Measurements from ENCODE around the gene HOXA9. TPM values are rescaled to one million over a fixed set of nuclear protein-coding genes. Genes with fewer than 3 reads are reported as not detected.

Gene HOXA9
- total and polyA plus RNA-seq, 2 of the 8 experiments (the other 6 are each of a cell fraction or from before 2014, with no cell fraction given): not detected

DNA sequence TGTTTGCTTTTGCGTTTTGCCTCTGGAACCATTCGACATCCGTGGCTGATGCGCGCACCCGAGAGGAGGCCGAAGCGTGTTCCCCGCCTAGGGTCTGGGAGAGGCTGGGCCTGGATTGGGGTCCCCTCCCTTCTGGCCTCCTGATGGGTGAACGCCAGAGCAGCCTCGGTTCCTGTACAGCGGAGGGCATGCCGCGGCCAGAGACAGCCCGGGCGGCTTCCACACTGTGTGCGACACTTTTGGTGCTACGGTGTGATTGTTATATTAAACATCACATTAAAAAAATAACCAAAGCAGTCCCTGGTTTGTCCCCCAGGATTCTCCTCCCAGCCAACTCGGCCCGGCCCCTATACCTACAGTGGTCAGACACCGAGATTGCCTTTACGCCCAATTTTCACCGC, 5.2 kb downstream of the HOXA9 start (continued):
- TF ChIP-seq, protein P1, sequence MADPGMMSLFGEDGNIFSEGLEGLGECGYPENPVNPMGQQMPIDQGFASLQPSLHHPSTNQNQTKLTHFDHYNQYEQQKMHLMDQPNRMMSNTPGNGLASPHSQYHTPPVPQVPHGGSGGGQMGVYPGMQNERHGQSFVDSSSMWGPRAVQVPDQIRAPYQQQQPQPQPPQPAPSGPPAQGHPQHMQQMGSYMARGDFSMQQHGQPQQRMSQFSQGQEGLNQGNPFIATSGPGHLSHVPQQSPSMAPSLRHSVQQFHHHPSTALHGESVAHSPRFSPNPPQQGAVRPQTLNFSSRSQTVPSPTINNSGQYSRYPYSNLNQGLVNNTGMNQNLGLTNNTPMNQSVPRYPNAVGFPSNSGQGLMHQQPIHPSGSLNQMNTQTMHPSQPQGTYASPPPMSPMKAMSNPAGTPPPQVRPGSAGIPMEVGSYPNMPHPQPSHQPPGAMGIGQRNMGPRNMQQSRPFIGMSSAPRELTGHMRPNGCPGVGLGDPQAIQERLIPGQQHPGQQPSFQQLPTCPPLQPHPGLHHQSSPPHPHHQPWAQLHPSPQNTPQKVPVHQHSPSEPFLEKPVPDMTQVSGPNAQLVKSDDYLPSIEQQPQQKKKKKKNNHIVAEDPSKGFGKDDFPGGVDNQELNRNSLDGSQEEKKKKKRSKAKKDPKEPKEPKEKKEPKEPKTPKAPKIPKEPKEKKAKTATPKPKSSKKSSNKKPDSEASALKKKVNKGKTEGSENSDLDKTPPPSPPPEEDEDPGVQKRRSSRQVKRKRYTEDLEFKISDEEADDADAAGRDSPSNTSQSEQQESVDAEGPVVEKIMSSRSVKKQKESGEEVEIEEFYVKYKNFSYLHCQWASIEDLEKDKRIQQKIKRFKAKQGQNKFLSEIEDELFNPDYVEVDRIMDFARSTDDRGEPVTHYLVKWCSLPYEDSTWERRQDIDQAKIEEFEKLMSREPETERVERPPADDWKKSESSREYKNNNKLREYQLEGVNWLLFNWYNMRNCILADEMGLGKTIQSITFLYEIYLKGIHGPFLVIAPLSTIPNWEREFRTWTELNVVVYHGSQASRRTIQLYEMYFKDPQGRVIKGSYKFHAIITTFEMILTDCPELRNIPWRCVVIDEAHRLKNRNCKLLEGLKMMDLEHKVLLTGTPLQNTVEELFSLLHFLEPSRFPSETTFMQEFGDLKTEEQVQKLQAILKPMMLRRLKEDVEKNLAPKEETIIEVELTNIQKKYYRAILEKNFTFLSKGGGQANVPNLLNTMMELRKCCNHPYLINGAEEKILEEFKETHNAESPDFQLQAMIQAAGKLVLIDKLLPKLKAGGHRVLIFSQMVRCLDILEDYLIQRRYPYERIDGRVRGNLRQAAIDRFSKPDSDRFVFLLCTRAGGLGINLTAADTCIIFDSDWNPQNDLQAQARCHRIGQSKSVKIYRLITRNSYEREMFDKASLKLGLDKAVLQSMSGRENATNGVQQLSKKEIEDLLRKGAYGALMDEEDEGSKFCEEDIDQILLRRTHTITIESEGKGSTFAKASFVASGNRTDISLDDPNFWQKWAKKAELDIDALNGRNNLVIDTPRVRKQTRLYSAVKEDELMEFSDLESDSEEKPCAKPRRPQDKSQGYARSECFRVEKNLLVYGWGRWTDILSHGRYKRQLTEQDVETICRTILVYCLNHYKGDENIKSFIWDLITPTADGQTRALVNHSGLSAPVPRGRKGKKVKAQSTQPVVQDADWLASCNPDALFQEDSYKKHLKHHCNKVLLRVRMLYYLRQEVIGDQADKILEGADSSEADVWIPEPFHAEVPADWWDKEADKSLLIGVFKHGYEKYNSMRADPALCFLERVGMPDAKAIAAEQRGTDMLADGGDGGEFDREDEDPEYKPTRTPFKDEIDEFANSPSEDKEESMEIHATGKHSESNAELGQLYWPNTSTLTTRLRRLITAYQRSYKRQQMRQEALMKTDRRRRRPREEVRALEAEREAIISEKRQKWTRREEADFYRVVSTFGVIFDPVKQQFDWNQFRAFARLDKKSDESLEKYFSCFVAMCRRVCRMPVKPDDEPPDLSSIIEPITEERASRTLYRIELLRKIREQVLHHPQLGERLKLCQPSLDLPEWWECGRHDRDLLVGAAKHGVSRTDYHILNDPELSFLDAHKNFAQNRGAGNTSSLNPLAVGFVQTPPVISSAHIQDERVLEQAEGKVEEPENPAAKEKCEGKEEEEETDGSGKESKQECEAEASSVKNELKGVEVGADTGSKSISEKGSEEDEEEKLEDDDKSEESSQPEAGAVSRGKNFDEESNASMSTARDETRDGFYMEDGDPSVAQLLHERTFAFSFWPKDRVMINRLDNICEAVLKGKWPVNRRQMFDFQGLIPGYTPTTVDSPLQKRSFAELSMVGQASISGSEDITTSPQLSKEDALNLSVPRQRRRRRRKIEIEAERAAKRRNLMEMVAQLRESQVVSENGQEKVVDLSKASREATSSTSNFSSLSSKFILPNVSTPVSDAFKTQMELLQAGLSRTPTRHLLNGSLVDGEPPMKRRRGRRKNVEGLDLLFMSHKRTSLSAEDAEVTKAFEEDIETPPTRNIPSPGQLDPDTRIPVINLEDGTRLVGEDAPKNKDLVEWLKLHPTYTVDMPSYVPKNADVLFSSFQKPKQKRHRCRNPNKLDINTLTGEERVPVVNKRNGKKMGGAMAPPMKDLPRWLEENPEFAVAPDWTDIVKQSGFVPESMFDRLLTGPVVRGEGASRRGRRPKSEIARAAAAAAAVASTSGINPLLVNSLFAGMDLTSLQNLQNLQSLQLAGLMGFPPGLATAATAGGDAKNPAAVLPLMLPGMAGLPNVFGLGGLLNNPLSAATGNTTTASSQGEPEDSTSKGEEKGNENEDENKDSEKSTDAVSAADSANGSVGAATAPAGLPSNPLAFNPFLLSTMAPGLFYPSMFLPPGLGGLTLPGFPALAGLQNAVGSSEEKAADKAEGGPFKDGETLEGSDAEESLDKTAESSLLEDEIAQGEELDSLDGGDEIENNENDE (IDR thresholded peaks at IDR 0.05; ENCODE audit: insufficient replicate concordance, low read length): no peak

All from H1 (cell line).